NCI-H446 (cell line): ENCODE measurements around the gene DOCK4.
A peak's percentile ranks its signal among the peaks of the same experiment; 100 is the strongest.

Experiments used
- DNase-seq, 2 experiments: peaks; one replicate each; lab custom pipeline; 2025; lab: John Stamatoyannopoulos, UW

DOCK4 gene

DNA sequence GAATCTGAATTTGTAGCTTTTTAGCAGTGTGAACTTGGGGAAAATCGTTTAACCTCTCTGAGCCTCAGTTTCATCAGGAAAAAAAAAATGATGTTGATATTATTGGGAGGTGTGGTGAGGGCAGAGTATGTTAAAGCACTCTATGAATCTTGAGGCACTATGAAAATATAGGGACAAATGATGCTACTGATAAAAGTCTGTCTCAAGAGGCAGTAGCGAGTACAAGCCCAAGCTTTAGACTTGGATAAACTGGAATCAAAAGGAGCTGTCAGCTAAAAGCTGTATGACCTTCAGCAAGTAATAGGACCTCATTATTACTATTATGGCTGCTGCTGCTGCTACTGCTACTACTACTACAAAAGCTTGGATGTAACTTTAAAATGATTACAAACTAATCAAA lies 8.7 kb upstream of the DOCK4 start:
- no peak for DNase-seq

- DNase-seq: no peak
Observed at GRCh38 chr7:112214268-112214667, 8.1 kb upstream of the DOCK4 start.

- DNase-seq: no peak
Observed at GRCh38 chr7:112213735-112214134, 7.5 kb upstream of the DOCK4 start.

DNA sequence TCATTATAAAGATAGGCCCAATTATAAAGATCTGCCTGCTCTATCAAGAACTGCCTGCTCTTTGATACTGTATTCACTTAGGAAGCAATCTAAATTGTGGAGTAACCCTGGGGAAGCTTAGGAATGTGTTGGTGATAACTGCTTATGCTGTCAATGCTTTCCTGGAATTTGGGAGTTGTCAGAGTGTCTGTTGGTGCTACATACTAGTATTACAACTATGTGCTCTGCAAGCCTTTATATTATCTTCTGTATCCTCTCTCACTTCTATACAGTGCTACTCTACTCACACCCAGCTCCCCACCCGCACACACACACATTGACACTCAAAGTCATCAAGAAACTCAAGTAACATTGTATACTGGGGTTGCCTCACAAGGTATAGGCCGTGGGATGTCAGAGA lies 6.4 kb upstream of the DOCK4 start:
- DNase-seq: no peak

- DNase-seq: no peak
Observed at GRCh38 chr7:112211348-112211907, 5.2 kb upstream of the DOCK4 start.

- no peak for DNase-seq
Observed at GRCh38 chr7:112207765-112208164, 1.6 kb upstream of the DOCK4 start.

GRCh38 chr7:112206991-112207592 lies 893 bp upstream of the DOCK4 start:
- DNase-seq: no peak

GRCh38 chr7:112205343-112206237 lies 609 bp downstream of the DOCK4 start:
- DNase-seq: peak; percentile 45 to 52

DNA sequence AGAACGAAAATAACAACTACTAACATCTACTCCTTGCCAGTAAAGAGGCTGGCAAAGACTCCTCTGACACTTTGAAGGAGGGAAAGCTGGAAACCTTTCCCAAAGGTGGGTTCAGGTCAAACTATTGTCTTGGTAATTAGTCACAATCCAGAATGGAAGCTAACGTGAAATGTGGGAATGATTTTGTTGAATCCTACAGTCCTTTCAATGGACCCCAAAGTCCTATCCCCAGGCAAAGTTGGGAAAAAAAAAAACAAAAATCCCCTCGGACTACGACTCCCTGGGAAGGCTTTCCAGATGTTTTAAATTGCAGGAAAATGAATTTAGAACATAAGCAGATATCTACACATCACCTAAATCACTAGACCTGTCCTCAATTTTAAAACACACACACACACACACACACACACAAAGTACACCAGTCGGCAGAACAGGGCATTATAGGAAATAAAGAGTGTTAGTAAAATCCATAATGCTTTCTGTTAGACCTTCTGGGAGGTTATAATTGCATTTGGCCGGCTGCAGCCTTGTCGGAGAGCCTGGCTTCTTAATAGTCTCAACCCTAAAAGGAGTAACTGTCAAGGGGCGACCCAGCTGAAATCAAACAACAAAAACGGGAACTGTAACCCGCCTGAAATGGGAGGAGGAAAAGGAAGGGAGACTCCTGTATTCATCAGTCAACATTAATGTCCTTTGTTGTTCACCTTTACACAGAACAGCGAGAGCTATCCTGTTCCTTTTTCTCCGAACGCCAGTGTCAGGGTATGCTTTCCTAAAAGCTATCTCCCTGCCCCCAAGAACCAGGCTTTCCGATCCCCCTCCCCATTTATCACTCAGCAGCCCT lies 1.5 kb downstream of the DOCK4 start:
- DNase-seq: peak in 1 of 2 experiments; percentile 7

GRCh38 chr7:112203365-112203739 lies 2.8 kb downstream of the DOCK4 start:
- no peak for DNase-seq

- peak; percentile 2 to 12 for DNase-seq
Observed at GRCh38 chr7:112202816-112203215, 3.4 kb downstream of the DOCK4 start.

DNA sequence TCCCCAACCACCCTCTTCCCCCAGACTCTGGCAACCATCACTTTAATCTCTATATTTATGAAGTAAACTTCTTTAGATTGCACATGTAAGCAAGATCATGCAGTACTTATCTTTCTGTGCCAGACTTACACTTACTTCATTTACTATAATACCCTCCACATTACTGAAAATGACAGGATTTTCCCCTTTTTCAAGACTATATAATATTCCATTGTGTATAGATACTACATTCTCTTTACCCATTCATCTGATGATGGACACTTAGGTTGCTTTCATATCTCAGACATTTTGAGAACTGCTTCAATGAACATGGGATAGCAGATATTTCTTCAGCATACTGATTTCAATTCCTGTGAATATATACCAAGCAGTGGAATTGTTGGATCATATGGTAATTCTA lies 4.4 kb downstream of the DOCK4 start:
- DNase-seq: no peak

DNA sequence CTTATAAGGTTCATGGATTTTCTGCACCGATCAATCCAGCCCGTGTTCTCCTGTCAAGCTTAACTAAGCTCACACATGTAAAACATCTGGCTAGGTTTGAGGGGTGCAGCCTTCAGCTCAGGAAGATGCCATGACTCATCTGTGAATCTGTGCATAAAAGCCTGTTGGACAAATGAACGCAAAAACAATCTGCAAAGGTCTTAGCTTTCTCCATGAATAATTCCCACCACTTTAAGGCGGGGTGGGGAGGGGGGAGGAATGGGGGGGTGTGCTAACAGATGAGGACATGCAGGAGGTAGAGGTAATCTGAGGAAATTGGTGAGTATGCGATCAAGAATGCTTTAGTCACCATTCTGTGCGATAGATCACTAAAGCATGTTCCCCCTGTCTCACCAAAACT lies 4.8 kb downstream of the DOCK4 start:
- DNase-seq: no peak

GRCh38 chr7:112199672-112200071 lies 6.5 kb downstream of the DOCK4 start:
- no peak for DNase-seq

- no peak for DNase-seq
Observed at GRCh38 chr7:112199035-112199655, 7.1 kb downstream of the DOCK4 start.

- no peak for DNase-seq
Observed at GRCh38 chr7:112197322-112197721, 8.9 kb downstream of the DOCK4 start.

DNA sequence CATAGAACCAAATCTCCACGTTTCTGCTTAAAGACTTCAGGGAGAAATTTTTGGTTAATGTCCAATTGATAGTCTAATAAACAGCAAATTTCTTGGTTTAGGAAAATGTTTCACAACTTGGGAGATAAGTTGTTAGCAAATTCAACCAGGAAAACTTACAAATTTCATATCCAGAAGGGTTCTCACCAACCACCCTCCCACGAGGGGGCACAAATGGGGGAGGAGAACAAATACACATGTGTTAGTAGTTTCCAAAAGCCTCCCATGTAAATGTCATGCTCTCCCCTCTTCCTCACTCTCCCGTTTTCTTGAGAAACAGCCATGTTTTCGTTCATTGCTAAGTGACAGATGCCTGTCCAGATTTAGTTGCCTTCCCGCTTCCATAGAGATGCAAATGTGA lies 10.5 kb downstream of the DOCK4 start:
- no peak for DNase-seq

DNA sequence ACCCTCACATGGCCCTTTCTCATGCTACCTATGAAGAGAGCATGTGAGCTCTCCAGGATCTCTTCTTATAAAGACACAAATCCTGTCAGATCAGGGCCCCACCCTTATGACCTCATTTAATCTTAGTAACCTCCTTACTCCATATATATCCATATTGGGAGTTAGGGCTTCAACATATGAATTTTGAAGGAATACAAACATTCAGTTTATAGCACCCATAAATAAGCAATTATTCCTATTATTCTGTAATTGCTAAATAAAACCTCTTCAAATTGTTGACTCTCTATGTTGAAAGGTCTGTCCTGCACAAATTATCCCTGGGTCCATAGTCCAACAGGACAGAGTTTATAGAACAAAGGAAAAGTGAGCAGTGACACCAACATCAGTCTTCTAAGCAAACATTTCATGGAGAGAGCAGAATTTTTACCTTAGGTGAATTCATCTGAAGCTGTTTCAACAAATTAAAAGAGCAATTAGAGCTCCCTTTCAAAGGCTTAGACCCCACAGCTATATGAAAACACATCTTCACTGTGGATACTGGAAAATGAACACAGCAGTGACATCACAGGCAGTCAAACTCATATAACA lies 12.2 kb downstream of the DOCK4 start:
- DNase-seq: no peak

DNA sequence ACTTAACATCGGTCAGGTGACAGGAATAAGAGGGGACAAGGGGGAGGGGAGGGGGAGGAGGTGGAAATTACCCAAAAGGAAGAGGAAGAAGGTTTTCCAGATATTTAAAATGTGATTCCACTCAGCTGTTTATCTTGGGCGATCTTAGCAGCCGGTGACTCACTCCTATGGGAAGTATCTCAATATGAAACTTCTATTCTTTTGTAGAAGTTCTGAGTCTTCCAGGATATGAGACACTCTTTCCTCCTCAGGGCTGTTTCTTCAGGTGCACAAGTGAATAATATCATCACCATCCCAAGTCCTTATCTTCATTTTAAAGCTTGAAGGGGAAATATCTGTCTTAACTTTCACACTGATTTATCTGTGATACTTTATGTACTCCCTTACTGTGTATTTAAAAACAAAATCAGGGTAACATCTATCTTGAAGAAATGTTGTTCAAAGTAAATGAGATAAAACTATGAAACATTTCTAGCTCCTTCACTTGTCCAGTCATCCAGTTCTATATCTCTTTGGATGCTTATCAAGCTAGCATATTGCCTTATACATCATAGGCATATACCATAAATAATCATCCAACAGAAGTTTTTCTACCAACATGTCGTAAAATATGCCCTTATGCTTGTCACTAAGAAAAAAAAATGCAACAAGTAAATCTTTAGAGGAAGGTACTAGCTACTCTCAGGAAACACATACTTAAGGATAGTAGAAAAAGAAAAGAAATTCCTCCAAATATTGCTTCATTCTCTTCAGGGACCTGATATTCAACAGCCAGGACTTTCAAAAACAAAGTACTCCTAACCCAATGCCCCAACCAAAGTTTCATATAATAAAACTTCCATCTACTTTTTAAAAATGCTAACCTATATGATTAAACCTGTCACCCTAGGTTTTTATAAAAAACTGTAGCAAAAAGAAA lies 13.7 kb downstream of the DOCK4 start:
- DNase-seq: no peak

DNA sequence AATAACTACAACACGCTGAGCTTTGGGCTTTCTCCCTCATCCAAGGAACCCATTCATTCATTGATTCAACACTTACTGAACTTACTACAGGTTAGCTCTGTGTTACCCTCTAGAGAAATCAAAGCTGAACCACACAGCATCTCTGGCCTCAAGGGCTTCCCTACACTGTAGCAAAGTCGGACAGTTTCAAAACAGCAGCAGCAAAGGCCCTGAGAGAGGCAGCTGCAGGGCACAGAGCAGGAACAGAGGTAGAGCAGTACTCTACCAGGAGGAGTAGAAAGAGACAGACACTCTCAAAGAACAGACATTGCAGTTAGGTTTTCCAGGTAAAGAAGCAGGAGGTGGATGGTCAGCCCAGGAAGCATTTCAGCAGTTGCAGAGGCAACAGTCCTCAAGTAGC lies 16.1 kb downstream of the DOCK4 start:
- no peak for DNase-seq
